ENCODE measurements around the gene PEPD.

PEPD gene

DNA sequence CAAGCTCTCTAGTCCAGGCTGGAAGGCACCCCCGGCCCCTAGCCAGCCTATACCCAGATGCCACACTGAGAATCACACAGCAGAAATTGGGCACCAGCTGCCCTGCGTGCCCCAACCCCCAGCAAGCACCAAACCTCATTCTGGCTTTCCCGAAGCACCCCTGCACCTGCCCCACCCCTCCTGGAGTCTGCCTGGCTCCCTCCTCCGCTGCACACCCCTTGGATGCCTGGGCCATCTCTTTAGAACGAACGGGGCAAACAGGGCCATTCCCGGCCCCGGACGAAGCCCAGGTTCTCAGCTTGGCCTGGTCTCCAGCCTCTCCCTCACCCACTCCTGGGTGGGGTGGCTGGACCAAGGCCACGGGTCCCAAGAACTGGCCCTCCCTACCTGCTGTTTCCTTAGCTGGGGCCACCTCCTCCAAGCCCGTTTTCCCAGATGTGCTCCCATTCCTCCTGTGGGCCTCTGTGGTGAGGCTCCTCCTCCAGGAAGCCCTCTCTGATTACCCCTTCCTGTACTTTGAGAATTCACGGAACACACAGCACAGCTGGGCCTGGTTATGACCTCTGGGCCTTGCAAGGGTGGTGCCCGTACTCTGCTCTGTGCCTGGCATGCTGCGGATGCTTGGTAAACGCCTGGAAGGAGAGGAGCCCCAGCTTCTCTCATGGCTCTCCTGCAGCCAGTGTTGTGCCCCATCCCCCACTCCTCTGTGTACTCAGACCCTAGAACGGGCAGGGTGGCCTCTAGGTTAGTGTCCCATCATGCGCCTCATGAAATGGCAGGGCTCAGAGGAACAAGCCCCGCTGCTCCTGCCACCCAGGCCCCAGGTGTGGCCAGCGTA is 126.6 kb downstream of the PEPD start:
- Histone ChIP-seq H3K9ac (ENCODE audit: low read depth, low read length) (no peak overlapping the region), H3K36me3 (ENCODE audit: control insufficient read depth, insufficient read depth, low read length) (no peaks in the 10 kb centered on the region), H3K9me3 (ENCODE audit: control insufficient read depth, insufficient read depth, low read length) (no peaks in the 10 kb centered on the region), H3K27ac (ENCODE audit: low read depth, low read length) (no peak overlapping the region), H3K27me3 (ENCODE audit: control insufficient read depth, insufficient read depth, low read length) (no peaks in the 10 kb centered on the region), H3K4me1 (ENCODE audit: control insufficient read depth, insufficient read depth, low read length) (peaks cover 8% of the 10 kb centered on the region; the same call in 1 of the 2 replicates), H3K4me3 (ENCODE audit: low read depth, low read length) (no peak overlapping the region)

DNA sequence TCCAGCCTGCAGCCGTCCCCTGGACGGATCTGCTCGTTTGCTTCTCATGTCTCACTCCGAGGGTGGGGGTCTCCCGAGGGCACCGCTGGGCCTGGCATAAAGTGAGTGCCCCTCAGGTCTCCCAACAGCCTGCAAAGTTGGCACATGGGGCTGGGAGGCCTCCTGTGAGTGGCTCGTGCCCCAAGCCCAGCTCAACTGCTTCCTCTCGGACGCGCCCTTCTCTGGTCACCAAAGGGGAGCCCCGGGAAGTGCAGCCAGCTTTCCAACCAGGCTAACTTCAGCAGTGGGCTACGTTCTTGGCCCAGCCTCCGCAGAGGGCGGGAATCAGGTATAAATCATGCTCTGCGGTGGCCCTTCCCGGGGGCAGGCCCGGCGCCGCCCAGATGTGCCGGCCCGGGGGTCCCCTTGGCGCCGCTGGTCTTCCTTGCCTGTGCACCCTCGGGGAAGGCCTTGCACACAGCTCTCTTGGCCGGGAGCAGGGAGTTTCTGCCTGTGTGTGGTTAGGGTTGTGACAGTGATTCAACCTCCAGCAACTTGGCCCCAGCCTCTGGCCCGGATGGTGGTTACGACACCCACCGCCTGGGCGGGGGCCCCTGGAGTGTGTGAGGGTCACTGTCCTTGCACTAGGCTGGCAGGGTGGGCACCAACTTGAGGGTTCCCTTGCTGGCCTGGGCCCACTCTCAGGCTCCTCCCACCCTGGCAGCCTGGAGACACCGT is 127.4 kb downstream of the PEPD start:
- H3K36me3 ChIP-seq (ENCODE audit: control insufficient read depth, insufficient read depth, low read length): no peaks in the 10 kb centered on the region
- peaks cover 8% of the 10 kb centered on the region; the same call in 1 of the 2 replicates for H3K4me1 ChIP-seq (ENCODE audit: control insufficient read depth, insufficient read depth, low read length)
- H3K27me3 ChIP-seq (ENCODE audit: control insufficient read depth, insufficient read depth, low read length): no peaks in the 10 kb centered on the region
- H3K27ac ChIP-seq (ENCODE audit: low read depth, low read length): no peak overlapping the region
- H3K9ac ChIP-seq (ENCODE audit: low read depth, low read length): no peak overlapping the region
- H3K9me3 ChIP-seq (ENCODE audit: control insufficient read depth, insufficient read depth, low read length): no peaks in the 10 kb centered on the region
- no peak overlapping the region for H3K4me3 ChIP-seq (ENCODE audit: low read depth, low read length)

DNA sequence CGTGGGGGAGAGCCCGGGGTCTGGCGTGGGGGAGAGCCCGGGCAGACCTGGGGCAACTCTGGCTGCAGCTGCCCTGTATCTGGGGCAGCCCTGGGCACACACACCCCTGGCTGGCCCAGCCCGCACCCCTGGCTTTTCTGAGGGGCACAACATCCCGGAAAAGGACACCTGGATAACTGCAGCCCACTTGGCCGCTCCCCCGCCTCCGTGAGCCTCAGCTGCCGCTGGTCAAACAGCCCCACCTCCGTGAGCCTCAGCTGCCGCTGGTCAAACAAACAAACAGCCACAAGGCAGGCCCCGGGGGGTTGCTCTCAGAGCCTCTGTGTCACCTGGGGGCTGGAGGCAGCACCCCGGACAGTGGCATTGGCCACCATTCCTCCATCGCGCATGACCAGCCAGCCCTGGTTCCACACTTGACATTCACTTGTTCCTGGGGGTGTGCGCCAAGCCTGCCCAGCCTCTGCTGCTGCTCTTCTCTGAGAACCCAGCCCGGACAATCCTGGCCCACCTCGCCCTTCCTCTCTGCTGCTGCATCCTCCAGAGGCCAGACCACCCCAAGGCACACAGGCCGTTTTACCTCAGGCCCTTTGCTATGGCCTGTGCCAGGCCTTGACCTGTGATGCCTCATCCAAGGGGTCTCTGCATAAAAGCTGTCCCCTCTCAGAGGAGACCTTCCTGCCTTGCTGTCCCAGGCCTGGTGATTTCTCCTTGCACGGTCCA is 128.1 kb downstream of the PEPD start:
- no peak overlapping the region for H3K9ac ChIP-seq (ENCODE audit: low read depth, low read length)
- H3K4me3 ChIP-seq (ENCODE audit: low read depth, low read length): no peak overlapping the region
- peaks cover 8% of the 10 kb centered on the region; the same call in 1 of the 2 replicates for H3K4me1 ChIP-seq (ENCODE audit: control insufficient read depth, insufficient read depth, low read length)
- no peaks in the 10 kb centered on the region for H3K9me3 ChIP-seq (ENCODE audit: control insufficient read depth, insufficient read depth, low read length)
- H3K36me3 ChIP-seq (ENCODE audit: control insufficient read depth, insufficient read depth, low read length): no peaks in the 10 kb centered on the region
- H3K27me3 ChIP-seq (ENCODE audit: control insufficient read depth, insufficient read depth, low read length): no peaks in the 10 kb centered on the region
- no peak overlapping the region for H3K27ac ChIP-seq (ENCODE audit: low read depth, low read length)

DNA sequence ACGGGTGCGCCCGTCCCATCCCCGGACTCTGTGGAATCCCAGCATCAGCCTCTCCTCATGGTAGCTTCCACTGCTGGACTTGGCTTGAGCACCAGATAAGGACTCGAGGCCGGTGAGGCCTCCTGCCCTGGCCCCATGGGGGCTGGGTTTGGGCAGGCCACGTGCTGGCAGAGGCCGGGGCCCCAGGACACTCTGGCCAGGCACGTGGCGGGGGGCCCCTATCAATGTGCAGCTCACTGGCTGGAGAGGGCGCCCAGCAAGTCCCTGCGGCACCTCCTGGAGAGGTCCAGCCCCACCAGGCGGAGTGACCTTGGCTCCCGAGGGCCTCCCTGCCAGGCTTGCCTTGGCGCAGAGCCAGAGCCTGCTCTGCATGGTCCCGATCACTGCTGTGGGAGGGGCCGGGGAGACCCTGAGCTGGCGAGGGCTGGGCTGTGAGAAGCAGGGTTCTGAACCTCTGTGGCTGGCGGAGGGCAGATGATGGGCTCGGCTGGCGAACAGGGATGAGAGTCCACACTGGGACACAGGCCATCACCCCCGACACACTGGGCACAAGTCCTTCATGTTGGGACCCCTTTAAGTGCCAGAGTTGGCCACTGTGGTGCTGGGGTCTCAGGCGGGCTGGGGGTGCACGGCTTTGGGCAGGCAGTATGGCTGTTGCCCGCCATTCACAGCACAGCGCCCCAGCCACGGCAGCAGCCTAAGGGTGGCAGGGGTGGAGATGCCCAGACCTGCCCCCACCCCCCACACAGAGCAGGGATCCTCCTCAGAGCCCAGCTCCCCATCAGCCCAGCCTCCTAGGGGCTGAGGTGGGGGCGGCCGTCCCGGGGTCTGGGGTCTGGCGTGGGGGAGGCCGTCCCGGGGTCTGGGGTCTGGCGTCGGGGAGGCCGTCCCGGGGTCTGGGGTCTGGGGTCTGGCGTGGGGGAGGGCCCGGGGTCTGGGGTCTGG is 129.0 kb downstream of the PEPD start:
- Histone ChIP-seq H3K4me1 (ENCODE audit: control insufficient read depth, insufficient read depth, low read length) (peaks cover 8% of the 10 kb centered on the region; the same call in 1 of the 2 replicates), H3K9ac (ENCODE audit: low read depth, low read length) (no peak overlapping the region), H3K9me3 (ENCODE audit: control insufficient read depth, insufficient read depth, low read length) (no peaks in the 10 kb centered on the region), H3K27ac (ENCODE audit: low read depth, low read length) (no peak overlapping the region), H3K36me3 (ENCODE audit: control insufficient read depth, insufficient read depth, low read length) (no peaks in the 10 kb centered on the region), H3K27me3 (ENCODE audit: control insufficient read depth, insufficient read depth, low read length) (no peaks in the 10 kb centered on the region), H3K4me3 (ENCODE audit: low read depth, low read length) (no peak overlapping the region)

DNA sequence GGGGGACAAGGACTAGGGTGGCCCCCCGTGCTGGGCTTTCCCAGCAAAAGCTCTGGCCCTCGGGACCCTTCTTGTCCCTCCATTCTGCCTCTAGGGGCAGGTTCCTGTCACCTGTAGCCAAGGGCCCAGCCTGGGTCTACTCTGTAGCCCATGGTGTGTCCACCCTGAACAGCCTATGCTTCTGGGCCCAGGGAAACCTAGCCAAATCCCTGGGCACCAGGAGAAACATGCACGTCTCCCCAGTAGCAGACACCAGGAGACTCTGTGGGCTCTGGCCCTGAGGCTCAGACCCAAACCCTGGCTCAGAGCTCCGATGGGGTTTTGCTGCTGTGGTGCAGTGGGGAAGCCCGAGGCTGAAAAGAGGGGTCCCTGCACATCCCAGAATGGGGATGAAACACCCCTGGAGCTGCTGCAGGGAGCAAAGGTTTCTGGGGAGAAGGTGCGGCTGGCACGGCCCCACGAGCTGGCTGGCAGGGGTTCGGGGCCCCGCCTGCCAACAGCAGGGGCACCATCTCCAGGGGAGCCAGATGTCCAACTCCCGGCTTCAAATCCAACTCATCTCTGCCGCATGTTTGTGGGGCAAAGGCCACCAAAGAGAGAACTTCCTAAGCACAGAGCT is 129.9 kb downstream of the PEPD start:
- no peaks in the 10 kb centered on the region for H3K9me3 ChIP-seq (ENCODE audit: control insufficient read depth, insufficient read depth, low read length)
- H3K27me3 ChIP-seq (ENCODE audit: control insufficient read depth, insufficient read depth, low read length): no peaks in the 10 kb centered on the region
- H3K36me3 ChIP-seq (ENCODE audit: control insufficient read depth, insufficient read depth, low read length): peaks cover 6% of the 10 kb centered on the region; the same call in 1 of the 2 replicates
- no peak overlapping the region for H3K9ac ChIP-seq (ENCODE audit: low read depth, low read length)
- no peak overlapping the region for H3K27ac ChIP-seq (ENCODE audit: low read depth, low read length)
- peaks cover 1% of the 10 kb centered on the region; the same call in 1 of the 2 replicates for H3K4me1 ChIP-seq (ENCODE audit: control insufficient read depth, insufficient read depth, low read length)
- H3K4me3 ChIP-seq (ENCODE audit: low read depth, low read length): no peak overlapping the region

DNA sequence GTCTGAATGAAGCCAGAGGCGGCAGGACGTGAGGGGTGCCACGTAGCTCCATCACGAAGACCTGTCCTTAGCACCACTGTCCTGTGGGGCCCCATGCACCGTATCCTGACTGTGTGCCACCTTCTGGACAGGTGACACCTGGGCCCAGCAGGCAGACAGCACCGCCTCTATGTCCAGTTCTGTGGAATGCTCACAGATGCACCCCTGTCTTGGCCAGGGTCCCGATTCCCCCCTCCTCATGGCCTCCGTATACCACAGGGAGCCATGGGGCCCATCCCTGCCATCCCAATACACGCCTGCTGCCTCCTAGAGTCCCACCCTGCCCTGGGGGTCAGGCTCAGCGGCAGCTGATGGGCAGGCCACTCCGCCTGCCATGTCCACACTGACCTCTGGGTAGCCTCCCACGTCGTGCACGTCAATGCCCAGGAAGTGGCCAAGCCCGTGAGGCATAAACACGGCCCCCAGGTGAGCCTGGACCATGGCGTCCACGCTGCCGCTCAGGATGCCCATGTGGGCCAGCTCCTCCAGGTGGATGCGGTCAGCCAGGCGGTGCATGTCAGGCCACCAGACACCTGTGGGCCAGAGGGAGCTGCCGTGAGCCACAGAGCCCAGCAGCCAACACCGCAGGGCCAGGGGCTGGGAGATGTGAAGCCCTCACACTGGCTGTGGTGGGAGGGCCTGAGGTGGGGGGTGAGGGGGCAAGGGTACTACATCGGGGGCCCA is 130.5 kb downstream of the PEPD start:
- H3K4me3 ChIP-seq (ENCODE audit: low read depth, low read length): no peak overlapping the region
- H3K36me3 ChIP-seq (ENCODE audit: control insufficient read depth, insufficient read depth, low read length): peaks cover 10% of the 10 kb centered on the region; the same call in 1 of the 2 replicates
- H3K27ac ChIP-seq (ENCODE audit: low read depth, low read length): no peak overlapping the region
- H3K9me3 ChIP-seq (ENCODE audit: control insufficient read depth, insufficient read depth, low read length): no peaks in the 10 kb centered on the region
- H3K4me1 ChIP-seq (ENCODE audit: control insufficient read depth, insufficient read depth, low read length): no peaks in the 10 kb centered on the region
- no peaks in the 10 kb centered on the region for H3K27me3 ChIP-seq (ENCODE audit: control insufficient read depth, insufficient read depth, low read length)
- no peak overlapping the region for H3K9ac ChIP-seq (ENCODE audit: low read depth, low read length)

DNA sequence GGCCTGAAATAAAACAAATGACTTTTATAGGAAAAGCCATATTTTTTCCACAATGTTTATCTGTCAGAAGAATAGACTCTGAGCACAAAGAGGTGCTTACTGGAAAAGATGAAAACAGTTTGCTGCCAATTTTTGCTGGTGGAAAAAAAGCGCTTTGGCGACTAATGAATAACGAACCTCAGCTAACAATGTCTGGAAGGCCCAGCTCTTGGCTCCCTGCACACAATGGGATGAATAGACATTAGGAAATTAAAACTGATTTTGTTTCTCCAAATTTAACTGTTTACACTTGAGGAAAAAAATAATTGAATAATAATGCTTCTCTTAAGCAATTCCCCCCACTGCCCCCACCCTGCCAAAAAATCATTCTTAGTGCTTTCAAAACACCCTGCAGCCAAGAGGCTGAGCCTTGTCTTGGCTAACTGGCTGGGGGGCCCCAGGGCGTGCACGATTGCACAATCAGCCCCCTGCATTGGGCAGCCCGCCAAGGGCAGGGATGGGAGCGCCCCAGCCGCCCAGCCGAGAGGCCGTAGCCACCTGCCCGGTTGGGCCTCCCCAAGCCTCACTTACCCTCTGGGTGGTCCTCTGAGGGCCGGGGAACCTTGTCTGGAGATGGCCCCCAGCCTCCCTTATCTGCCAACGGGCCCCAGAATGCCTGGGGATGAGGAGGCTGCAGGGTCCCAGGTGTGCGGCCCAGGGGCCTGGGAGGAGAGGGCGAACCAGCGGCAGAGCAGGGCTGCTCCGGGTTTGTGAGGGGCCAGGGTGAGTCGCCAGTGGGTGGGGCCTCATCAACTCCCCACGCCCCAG is 131.3 kb downstream of the PEPD start:
- H3K9ac ChIP-seq (ENCODE audit: low read depth, low read length): no peak overlapping the region
- H3K4me3 ChIP-seq (ENCODE audit: low read depth, low read length): no peak overlapping the region
- no peaks in the 10 kb centered on the region for H3K4me1 ChIP-seq (ENCODE audit: control insufficient read depth, insufficient read depth, low read length)
- H3K27ac ChIP-seq (ENCODE audit: low read depth, low read length): no peak overlapping the region
- H3K27me3 ChIP-seq (ENCODE audit: control insufficient read depth, insufficient read depth, low read length): no peaks in the 10 kb centered on the region
- no peaks in the 10 kb centered on the region for H3K9me3 ChIP-seq (ENCODE audit: control insufficient read depth, insufficient read depth, low read length)
- H3K36me3 ChIP-seq (ENCODE audit: control insufficient read depth, insufficient read depth, low read length): peaks cover 14% of the 10 kb centered on the region; the same call in 1 of the 2 replicates

DNA sequence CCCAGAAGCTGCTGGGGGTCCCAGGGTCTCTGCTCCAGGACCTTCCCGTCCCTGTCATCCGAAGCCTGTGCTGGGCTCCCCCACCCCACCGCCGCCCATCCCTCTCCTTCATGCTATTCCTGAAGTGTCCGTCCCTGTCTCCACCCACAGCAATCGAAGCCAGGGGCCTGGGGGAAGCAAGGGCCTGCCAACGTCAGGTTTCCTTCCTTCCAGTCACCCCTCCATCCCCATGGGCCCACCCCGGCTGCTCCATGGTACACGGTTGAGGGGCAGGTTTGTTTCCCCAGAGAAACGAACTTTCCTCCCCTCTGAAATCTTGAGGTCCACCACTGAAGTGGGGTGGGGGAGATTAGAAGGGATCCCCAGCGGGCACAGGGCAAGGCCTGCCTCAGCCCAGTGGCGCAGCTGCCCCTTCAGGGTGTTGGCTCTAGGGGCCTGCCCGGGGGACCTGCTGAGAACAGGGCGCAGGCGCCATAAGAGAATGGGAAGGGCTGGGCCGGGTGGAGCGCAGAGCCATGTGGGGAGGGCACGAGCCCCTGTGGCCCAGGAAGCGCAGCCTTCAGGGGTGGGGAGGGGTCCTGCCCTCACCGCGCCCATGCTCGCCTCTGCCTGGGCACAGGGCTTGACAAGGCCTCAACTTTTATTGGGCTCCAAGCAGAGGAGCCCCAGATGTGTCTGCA is 132.0 kb downstream of the PEPD start:
- H3K27me3 ChIP-seq (ENCODE audit: control insufficient read depth, insufficient read depth, low read length): no peaks in the 10 kb centered on the region
- no peak overlapping the region for H3K27ac ChIP-seq (ENCODE audit: low read depth, low read length)
- no peak overlapping the region for H3K9ac ChIP-seq (ENCODE audit: low read depth, low read length)
- H3K9me3 ChIP-seq (ENCODE audit: control insufficient read depth, insufficient read depth, low read length): no peaks in the 10 kb centered on the region
- H3K4me3 ChIP-seq (ENCODE audit: low read depth, low read length): no peak overlapping the region
- H3K4me1 ChIP-seq (ENCODE audit: control insufficient read depth, insufficient read depth, low read length): no peaks in the 10 kb centered on the region
- peaks cover 14% of the 10 kb centered on the region; the same call in 1 of the 2 replicates for H3K36me3 ChIP-seq (ENCODE audit: control insufficient read depth, insufficient read depth, low read length)
